H9 (cell line): ENCODE results near the gene PRR9. TPM values are rescaled to one million over a fixed set of nuclear protein-coding genes. Genes with fewer than 3 reads are reported as not detected.

Experiments used
- DNase-seq: peaks from one replicate; pipeline ENCODE4 v3.0.0-alpha.2; 2017
- H2AFZ ChIP-seq: one replicate; pipeline ENCODE4 v1.6.1; 2013; ENCODE audit warnings: mild to moderate bottlenecking, low read length, control low read depth, moderate library complexity
- H2AK5ac ChIP-seq: 2 replicates; pipeline ENCODE4 v1.6.1; 2013; ENCODE audit warnings: low read length, control low read depth, mixed read lengths; ENCODE audit not compliant: insufficient read length
- H2BK120ac ChIP-seq: one replicate; pipeline ENCODE4 v1.6.1; 2013; ENCODE audit warnings: low read depth, mild to moderate bottlenecking, low read length, control low read depth, inconsistent platforms; ENCODE audit not compliant: poor library complexity, severe bottlenecking
- H2BK12ac ChIP-seq: 2 replicates; pipeline ENCODE4 v1.6.1; 2013; ENCODE audit warnings: low read length, control low read depth, mixed read lengths, low read depth; ENCODE audit not compliant: insufficient read length
- H2BK15ac ChIP-seq: 2 replicates; pipeline ENCODE4 v1.6.1; 2013; ENCODE audit warnings: low read depth, low read length, control low read depth
- H2BK20ac ChIP-seq: one replicate; pipeline ENCODE4 v1.6.1; 2013; ENCODE audit warnings: low read depth, mild to moderate bottlenecking, low read length, control low read depth, inconsistent platforms; ENCODE audit not compliant: poor library complexity, severe bottlenecking
- H2BK5ac ChIP-seq: 2 replicates; pipeline ENCODE4 v1.6.1; 2013; ENCODE audit warnings: low read length, control low read depth, mixed read lengths; ENCODE audit not compliant: insufficient read length
- H3K14ac ChIP-seq: 2 replicates; pipeline ENCODE4 v1.6.1; 2013; ENCODE audit warnings: low read length, control low read depth; ENCODE audit not compliant: insufficient read depth
- H3K18ac ChIP-seq: 2 replicates; pipeline ENCODE4 v1.6.1; 2013; ENCODE audit warnings: low read depth, mild to moderate bottlenecking, mixed read lengths, low read length, control low read depth; ENCODE audit not compliant: insufficient read length
- H3K23ac ChIP-seq: 2 replicates; pipeline ENCODE4 v1.6.1; 2013; ENCODE audit warnings: low read length, control low read depth, mixed read lengths, low read depth; ENCODE audit not compliant: insufficient read length
- H3K23me2 ChIP-seq: 2 replicates; pipeline ENCODE4 v1.6.1; 2013; ENCODE audit warnings: low read depth, mild to moderate bottlenecking, mixed read lengths, low read length, control low read depth; ENCODE audit not compliant: insufficient read length, poor library complexity, severe bottlenecking
- H3K27ac ChIP-seq: 2 replicates; pipeline ENCODE4 v1.5.1; 2013; ENCODE audit warnings: low read length, control low read depth, mixed read lengths, low read depth; ENCODE audit not compliant: insufficient read length
- H3K27me3 ChIP-seq: 2 replicates; pipeline ENCODE4 v1.6.1; 2013; ENCODE audit warnings: low read length, control low read depth, inconsistent platforms; ENCODE audit not compliant: insufficient read depth
- H3K4ac ChIP-seq: 2 replicates; pipeline ENCODE4 v1.6.1; 2013; ENCODE audit warnings: low read depth, mild to moderate bottlenecking, control low read depth, inconsistent platforms, low read length, moderate library complexity
- H3K4me1 ChIP-seq: 2 replicates; pipeline ENCODE4 v1.6.1; 2013; ENCODE audit warnings: low read length, control low read depth, inconsistent platforms; ENCODE audit not compliant: insufficient read depth
- H3K4me2 ChIP-seq: 2 replicates; pipeline ENCODE4 v1.6.1; 2013; ENCODE audit warnings: low read length, control low read depth, mixed read lengths; ENCODE audit not compliant: insufficient read length, insufficient read depth
- H3K56ac ChIP-seq: 2 replicates; pipeline ENCODE4 v1.6.1; 2013; ENCODE audit warnings: low read depth, mild to moderate bottlenecking, mixed read lengths, low read length, control low read depth; ENCODE audit not compliant: insufficient read length
- H3K79me1 ChIP-seq: 2 replicates; pipeline ENCODE4 v1.6.1; 2013; ENCODE audit warnings: low read depth, mild to moderate bottlenecking, moderate library complexity, low read length, control low read depth, inconsistent platforms; ENCODE audit not compliant: insufficient read depth, poor library complexity, severe bottlenecking
- H3K79me2 ChIP-seq: 2 replicates; pipeline ENCODE4 v1.6.1; 2013; ENCODE audit warnings: low read length, control low read depth, inconsistent platforms; ENCODE audit not compliant: insufficient read depth
- H3K9ac ChIP-seq: 2 replicates; pipeline ENCODE4 v1.6.1; 2013; ENCODE audit warnings: low read length, control low read depth, mixed read lengths; ENCODE audit not compliant: insufficient read length; ENCODE audit errors: extremely low read depth
- H3K9me3 ChIP-seq: one replicate; pipeline ENCODE4 v1.6.1; 2013; ENCODE audit warnings: low read depth, low read length, inconsistent platforms; ENCODE audit not compliant: control insufficient read depth
- H3T11ph ChIP-seq: one replicate; pipeline ENCODE4 v1.6.1; 2013; ENCODE audit warnings: mild to moderate bottlenecking, low read length, control low read depth, inconsistent platforms
- H4K20me1 ChIP-seq: one replicate; pipeline ENCODE4 v1.6.1; 2013; ENCODE audit not compliant: control insufficient read depth, insufficient read length, insufficient read depth
- H4K5ac ChIP-seq: 2 replicates; pipeline ENCODE4 v1.6.1; 2013; ENCODE audit warnings: low read depth, mild to moderate bottlenecking, mixed read lengths, low read length, control low read depth; ENCODE audit not compliant: insufficient read length
- H4K8ac ChIP-seq: replicated peaks from 2 replicates; pipeline ENCODE4 v1.6.1; 2013; ENCODE audit warnings: low read length, control low read depth, mixed read lengths, low read depth; ENCODE audit not compliant: insufficient read length
- H4K91ac ChIP-seq: 2 replicates; pipeline ENCODE4 v1.6.1; 2013; ENCODE audit warnings: low read depth, mild to moderate bottlenecking, moderate library complexity, mixed read lengths, low read length, control low read depth; ENCODE audit not compliant: insufficient read length
- H3K27ac Mint-ChIP-seq, 3 experiments: 2 replicates in 2 of 3; 3 replicates in 1 of 3; pipeline ENCODE4 v1.8.0; 2020 to 2021; ENCODE audit warnings: mixed read lengths in 3 of 3, mild to moderate bottlenecking in 1 of 3, moderate library complexity in 1 of 3
- H3K27me3 Mint-ChIP-seq: 2 replicates; pipeline ENCODE4 v1.8.0; 2021; ENCODE audit warnings: low read depth, mild to moderate bottlenecking, moderate library complexity, mixed read lengths
- H3K36me3 Mint-ChIP-seq, 3 experiments: 2 replicates in 2 of 3; 3 replicates in 1 of 3; pipeline ENCODE4 v1.8.0; 2020 to 2021; ENCODE audit warnings: low read depth in 3 of 3, mixed read lengths in 3 of 3; ENCODE audit not compliant: insufficient read depth in 1 of 3
- H3K4me1 Mint-ChIP-seq, 2 experiments: 2 replicates each; pipeline ENCODE4 v1.8.0; 2020; ENCODE audit warnings: mixed read lengths in 2 of 2
- H3K4me3 Mint-ChIP-seq, 2 experiments: 2 replicates in 1 of 2; 3 replicates in 1 of 2; pipeline ENCODE4 v1.8.0; 2020 to 2021; ENCODE audit warnings: mild to moderate bottlenecking in 2 of 2, mixed read lengths in 2 of 2, moderate library complexity in 1 of 2
- H3K9me3 Mint-ChIP-seq, 2 experiments: 2 replicates in 1 of 2; 3 replicates in 1 of 2; pipeline ENCODE4 v1.8.0; 2020; ENCODE audit warnings: mild to moderate bottlenecking in 2 of 2, mixed read lengths in 2 of 2, moderate library complexity in 1 of 2
- CTCF ChIP-seq: fragments of 200-600 bp; sonication (generic); conservative IDR thresholded peaks from 3 replicates; pipeline ENCODE4 v1.8.0; 2021; ENCODE audit warnings: antibody characterized with exemption, mild to moderate bottlenecking
- total RNA-seq: library from RNA; stranded (reverse); gene quantifications from 2 replicates; pipeline ENCODE4 v1.2.1, GENCODE V29; 2021

The PRR9 gene
- total RNA-seq, 1 experiment from 2014 or later, result not detected

- no peak overlapping the region for H3K56ac ChIP-seq
- no peak overlapping the region for H2BK12ac ChIP-seq
- H3K27ac ChIP-seq, result no peak overlapping the region
- H3K23me2 ChIP-seq, result no peaks in the 10 kb centered on the region
- no peak overlapping the region for H3K9ac ChIP-seq
- no peak overlapping the region for H3K27ac Mint-ChIP-seq
- H3K14ac ChIP-seq, result no peak overlapping the region
- H3K36me3 Mint-ChIP-seq, result no peaks in the 10 kb centered on the region
- H2BK120ac ChIP-seq, result no peak overlapping the region
- H3T11ph ChIP-seq, result no peak overlapping the region
- no peak for TF ChIP-seq CTCF
- no peak overlapping the region for H4K8ac ChIP-seq
- H3K18ac ChIP-seq, result no peak overlapping the region
- DNase-seq, result no peak
- H3K9me3 ChIP-seq, result no peaks in the 10 kb centered on the region
- no peak overlapping the region for H2AK5ac ChIP-seq
- H3K23ac ChIP-seq, result no peak overlapping the region
- H3K9me3 Mint-ChIP-seq, result peaks cover 3 to 5% of the 10 kb centered on the region in 2 experiments; a peak in 4 of 5 replicates
- no peaks in the 10 kb centered on the region for H3K4me1 ChIP-seq
- H3K4me1 Mint-ChIP-seq, result no peaks in the 10 kb centered on the region
- H4K91ac ChIP-seq, result no peak overlapping the region
- no peak overlapping the region for H3K4me2 ChIP-seq
- H3K27me3 Mint-ChIP-seq, result no peaks in the 10 kb centered on the region
- no peak overlapping the region for H2BK15ac ChIP-seq
- no peak overlapping the region for H3K4me3 Mint-ChIP-seq
- H3K27me3 ChIP-seq, result no peaks in the 10 kb centered on the region
- H4K5ac ChIP-seq, result no peak overlapping the region
- no peak overlapping the region for H2BK20ac ChIP-seq
- no peaks in the 10 kb centered on the region for H3K79me2 ChIP-seq
- no peak overlapping the region for H2AFZ ChIP-seq
- no peaks in the 10 kb centered on the region for H3K79me1 ChIP-seq
- no peak overlapping the region for H2BK5ac ChIP-seq
- no peaks in the 10 kb centered on the region for H4K20me1 ChIP-seq
- H3K4ac ChIP-seq, result no peak overlapping the region
Measured at GRCh38 chr1:153178922-153179321, 38.5 kb upstream of the PRR9 start.
